OCI-LY1 (cell line): ENCODE results near the gene HTN3.

Experiments used
- H2AFZ ChIP-seq: fragments of 200-600 bp; sonication (generic), shearing (Covaris generic); 2 replicates; pipeline ENCODE4 v1.6.0; 2014; ENCODE audit warnings: antibody characterized with exemption, mild to moderate bottlenecking, low read length
- H3F3A ChIP-seq: fragments of 200-600 bp; sonication (generic), shearing (Covaris generic); 2 replicates; pipeline ENCODE4 v1.6.0; 2014; ENCODE audit warnings: mild to moderate bottlenecking, antibody characterized with exemption, low read length, moderate library complexity; ENCODE audit not compliant: insufficient read depth
- H3K27ac ChIP-seq: fragments of 200-600 bp; sonication (generic); 2 replicates; pipeline ENCODE4 v1.5.1; 2014; ENCODE audit warnings: low read length, mixed run types, mild to moderate bottlenecking, low read depth; ENCODE audit not compliant: poor library complexity, severe bottlenecking
- H3K27me3 ChIP-seq: fragments of 200-600 bp; sonication (generic); 2 replicates; pipeline ENCODE4 v1.6.0; 2014; ENCODE audit warnings: antibody characterized with exemption, mild to moderate bottlenecking, low read length, moderate library complexity; ENCODE audit not compliant: insufficient read depth
- H3K36me3 ChIP-seq: fragments of 200-600 bp; sonication (generic); 2 replicates; pipeline ENCODE4 v1.6.1; 2014; ENCODE audit warnings: mild to moderate bottlenecking, antibody characterized with exemption, low read length, moderate library complexity, mixed read lengths; ENCODE audit not compliant: insufficient read depth
- H3K4me1 ChIP-seq: fragments of 200-600 bp; sonication (generic); 2 replicates; pipeline ENCODE4 v1.5.1; 2014; ENCODE audit warnings: mild to moderate bottlenecking, low read length, moderate library complexity; ENCODE audit not compliant: insufficient read depth, severe bottlenecking
- H3K4me2 ChIP-seq: fragments of 200-600 bp; sonication (generic), shearing (Covaris generic); 2 replicates; pipeline ENCODE4 v1.6.1; 2014; ENCODE audit warnings: low read length
- H3K4me3 ChIP-seq: fragments of 200-600 bp; sonication (generic); 2 replicates; pipeline ENCODE4 v1.5.1; 2014; ENCODE audit warnings: low read length, low read depth, mild to moderate bottlenecking, mixed read lengths; ENCODE audit not compliant: poor library complexity, severe bottlenecking
- H3K79me2 ChIP-seq: fragments of 200-600 bp; shearing (Covaris generic); 2 replicates; pipeline ENCODE4 v1.6.1; 2016; ENCODE audit warnings: mixed run types, low read length, mixed read lengths; ENCODE audit not compliant: insufficient read depth
- H3K9ac ChIP-seq: fragments of 200-600 bp; sonication (generic), shearing (Covaris generic); 2 replicates; pipeline ENCODE4 v1.6.1; 2014; ENCODE audit warnings: mild to moderate bottlenecking, low read length, mixed read lengths
- H3K9me2 ChIP-seq: fragments of 200-600 bp; sonication (generic), shearing (Covaris generic); 2 replicates; pipeline ENCODE4 v1.6.1; 2014; ENCODE audit warnings: low read depth, mild to moderate bottlenecking, low read length, mixed read lengths
- H3K9me3 ChIP-seq: fragments of 200-600 bp; shearing (Covaris generic); 2 replicates; pipeline ENCODE4 v1.6.1; 2014; ENCODE audit warnings: low read length, mixed read lengths
- H4K20me1 ChIP-seq: fragments of 200-600 bp; sonication (generic), shearing (Covaris generic); 2 replicates; pipeline ENCODE4 v1.6.0; 2016; ENCODE audit warnings: mild to moderate bottlenecking, low read length; ENCODE audit not compliant: insufficient read depth
- CTCF ChIP-seq: fragments of 200-600 bp; sonication (generic), shearing (Covaris generic); IDR thresholded peaks from 2 replicates; pipeline ENCODE4 v1.5.1; 2017; ENCODE audit warnings: mild to moderate bottlenecking, antibody characterized with exemption, low read length, moderate library complexity, mixed read lengths
- EZH2 ChIP-seq: fragments of 200-600 bp; sonication (generic), shearing (Covaris generic); IDR thresholded peaks from 2 replicates; pipeline ENCODE4 v1.8.0; 2017; ENCODE audit warnings: borderline replicate concordance, mixed run types, mild to moderate bottlenecking, antibody characterized with exemption, low read length, moderate library complexity, mixed read lengths

Gene HTN3

DNA sequence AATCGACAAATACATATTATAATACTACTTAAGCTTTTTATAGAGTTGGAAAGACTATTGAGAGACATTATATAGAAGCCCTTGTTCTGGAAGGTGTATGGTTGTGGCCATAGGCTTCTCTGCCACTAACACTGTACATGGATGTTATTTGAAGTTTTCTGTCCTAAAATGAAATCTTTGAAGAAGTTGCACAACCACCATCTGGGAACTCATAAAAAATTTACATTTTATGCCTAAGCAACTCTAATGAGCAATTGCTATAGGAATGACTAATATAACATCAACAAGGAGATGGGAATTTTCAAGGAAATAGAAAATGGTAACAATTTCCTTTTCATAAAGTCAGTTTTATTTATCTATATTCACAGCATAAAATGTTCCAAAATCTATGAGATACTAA is 29.4 kb downstream of the HTN3 start:
- Histone ChIP-seq H3K36me3 (no peaks in the 10 kb centered on the region), H3K9me2 (no peaks in the 10 kb centered on the region), H3K27me3 (no peaks in the 10 kb centered on the region), H2AFZ (no peak overlapping the region), H3F3A (no peaks in the 10 kb centered on the region), H4K20me1 (no peaks in the 10 kb centered on the region), H3K79me2 (no peaks in the 10 kb centered on the region), H3K4me1 (no peaks in the 10 kb centered on the region), H3K9ac (no peak overlapping the region), H3K9me3 (no peaks in the 10 kb centered on the region), H3K27ac (no peak overlapping the region), H3K4me3 (no peak overlapping the region), H3K4me2 (no peak overlapping the region)
- TF ChIP-seq CTCF (no peak), EZH2 (no peak)

- Histone ChIP-seq H3K36me3 (no peaks in the 10 kb centered on the region), H2AFZ (no peak overlapping the region)
Observed at GRCh38 chr4:70059149-70059548, 30.9 kb downstream of the HTN3 start.

GRCh38 chr4:70062000-70062399 is 33.7 kb downstream of the HTN3 start:
- Histone ChIP-seq H2AFZ (no peak overlapping the region), H3K4me2 (no peak overlapping the region), H3K4me3 (no peak overlapping the region), H3K9me3 (no peaks in the 10 kb centered on the region), H3F3A (no peaks in the 10 kb centered on the region), H4K20me1 (no peaks in the 10 kb centered on the region), H3K4me1 (no peaks in the 10 kb centered on the region), H3K36me3 (no peaks in the 10 kb centered on the region), H3K79me2 (no peaks in the 10 kb centered on the region), H3K9me2 (no peaks in the 10 kb centered on the region), H3K27me3 (no peaks in the 10 kb centered on the region), H3K9ac (no peak overlapping the region), H3K27ac (no peak overlapping the region)
- TF ChIP-seq CTCF (no peak), EZH2 (no peak)

More at GRCh38 chr4:70059149-70059548, 30.9 kb downstream of the HTN3 start:
- no peaks in the 10 kb centered on the region for H3K9me3 ChIP-seq
- H4K20me1 ChIP-seq, result no peaks in the 10 kb centered on the region
- H3K4me1 ChIP-seq, result no peaks in the 10 kb centered on the region
- H3K9me2 ChIP-seq, result no peaks in the 10 kb centered on the region
- no peak overlapping the region for H3K4me3 ChIP-seq
- H3F3A ChIP-seq, result no peaks in the 10 kb centered on the region
- H3K79me2 ChIP-seq, result no peaks in the 10 kb centered on the region
- H3K27me3 ChIP-seq, result no peaks in the 10 kb centered on the region
- no peak overlapping the region for H3K27ac ChIP-seq
- no peak overlapping the region for H3K9ac ChIP-seq
- TF ChIP-seq EZH2, result no peak
- TF ChIP-seq CTCF, result no peak
- no peak overlapping the region for H3K4me2 ChIP-seq
